NB4 (cell line): Measurements from ENCODE around the gene ELP2.

ENCODE experiments used
- DNase-seq: peaks from one replicate; pipeline ENCODE4 v3.0.0; 2010; ENCODE audit warnings: low read depth
- H3K4me3 ChIP-seq: one replicate; pipeline ENCODE4 v1.5.1; 2011; ENCODE audit warnings: mild to moderate bottlenecking, low read depth, low read length, moderate library complexity
- CTCF ChIP-seq: IDR thresholded peaks from one replicate; pipeline ENCODE4 v1.5.1; 2012; ENCODE audit warnings: low read depth, low read length
- MAX ChIP-seq: IDR thresholded peaks from 2 replicates; pipeline ENCODE4 v1.6.1; 2011; ENCODE audit warnings: low read depth, low read length
- MYC ChIP-seq: IDR thresholded peaks from 2 replicates; pipeline ENCODE4 v1.6.1; 2011; ENCODE audit warnings: low read depth, low read length
- POLR2A ChIP-seq: IDR thresholded peaks from 2 replicates; pipeline ENCODE4 v1.6.1; 2011; ENCODE audit warnings: mild to moderate bottlenecking; ENCODE audit not compliant: insufficient read length; ENCODE audit errors: extremely low read depth

ELP2 gene

GRCh38 chr18:36211612-36212065, 81.9 kb downstream of the ELP2 start:
- H3K4me3 ChIP-seq: no peak overlapping the region
- DNase-seq: no peak
- no peak for TF ChIP-seq MAX
- no peak for TF ChIP-seq CTCF
- TF ChIP-seq MYC: no peak
- no peak for TF ChIP-seq POLR2A

GRCh38 chr18:36212301-36213171, 82.8 kb downstream of the ELP2 start:
- DNase-seq: no peak
- no peak for TF ChIP-seq CTCF
- no peak for TF ChIP-seq MAX
- no peak for TF ChIP-seq POLR2A
- no peak for TF ChIP-seq MYC
- no peak overlapping the region for H3K4me3 ChIP-seq

GRCh38 chr18:36214811-36215210, 85.1 kb downstream of the ELP2 start:
- no peak for DNase-seq

GRCh38 chr18:36215577-36215976, 85.9 kb downstream of the ELP2 start:
- H3K4me3 ChIP-seq: no peak overlapping the region
- TF ChIP-seq MAX (no peak), CTCF (no peak), MYC (no peak), POLR2A (no peak)
- no peak for DNase-seq

More at GRCh38 chr18:36214811-36215210, 85.1 kb downstream of the ELP2 start:
- H3K4me3 ChIP-seq: no peak overlapping the region
- TF ChIP-seq MYC (no peak), CTCF (no peak), POLR2A (no peak), MAX (no peak)

GRCh38 chr18:36217348-36217747, 87.6 kb downstream of the ELP2 start:
- no peak for TF ChIP-seq MYC
- no peak for DNase-seq
- no peak overlapping the region for H3K4me3 ChIP-seq

- TF ChIP-seq MYC (no peak), MAX (no peak), CTCF (no peak), POLR2A (no peak)
- no peak for DNase-seq
- H3K4me3 ChIP-seq: no peak overlapping the region
Measured at GRCh38 chr18:36229188-36229587, 99.5 kb downstream of the ELP2 start.
